ENCODE results near the gene YBX3.

- TF ChIP-seq CTCF (IDR thresholded peaks at IDR 0.05) (no peak), POLR2A (IDR thresholded peaks at IDR 0.05) (no peak)
Measured at GRCh38 chr12:10756194-10756593, 33.1 kb upstream of the YBX3 start.

Measured in vagina (tissue), 2 donors.